ENCODE results near the gene SCN9A.

Gene SCN9A

DNA sequence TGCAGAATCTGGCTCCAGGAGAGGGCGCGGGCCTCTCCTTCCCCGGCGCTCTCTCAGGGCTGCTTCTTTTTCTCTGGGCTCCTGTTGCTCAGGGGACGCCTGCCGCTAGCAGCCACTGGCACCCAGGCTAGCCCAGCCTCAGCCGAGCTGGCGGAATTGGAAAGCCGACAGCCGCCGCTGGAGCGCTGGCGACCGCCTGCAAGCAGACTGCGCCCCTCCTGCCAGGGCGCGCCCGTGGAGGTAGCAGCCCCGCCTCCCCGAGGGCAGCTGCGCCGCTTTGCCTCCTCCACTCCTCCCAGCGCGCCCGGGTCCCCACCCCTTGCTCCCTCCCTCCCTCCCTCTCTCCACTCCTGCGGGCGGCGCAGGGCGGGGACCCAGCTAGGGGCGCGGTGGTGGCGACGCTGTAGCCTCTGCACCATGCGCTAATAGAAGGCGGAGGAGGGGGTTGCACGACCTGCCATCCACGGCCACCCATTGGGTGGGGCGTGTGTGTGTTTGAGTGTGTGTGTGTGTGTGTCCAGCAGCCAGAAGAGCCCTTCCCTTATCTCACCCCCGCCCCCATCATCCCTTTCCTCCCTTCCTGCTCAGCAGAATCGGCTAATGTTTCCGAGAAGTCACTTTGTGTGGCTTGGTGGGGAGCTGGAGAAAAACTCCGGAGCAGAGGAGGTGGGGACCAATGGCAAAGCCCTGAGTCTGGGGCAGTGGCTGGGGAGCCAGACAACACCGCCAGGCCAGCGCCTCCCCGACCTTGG lies at the start of gene SCN9A:
Gene SCN9A, minus strand, starts transcription at position 209 of the 752 bp plus-strand sequence. CDS start 64,188 bp downstream, outside the sequence.
- DNase-seq (ENCODE audit: low spot score) = no peak
- TF ChIP-seq, protein P1, sequence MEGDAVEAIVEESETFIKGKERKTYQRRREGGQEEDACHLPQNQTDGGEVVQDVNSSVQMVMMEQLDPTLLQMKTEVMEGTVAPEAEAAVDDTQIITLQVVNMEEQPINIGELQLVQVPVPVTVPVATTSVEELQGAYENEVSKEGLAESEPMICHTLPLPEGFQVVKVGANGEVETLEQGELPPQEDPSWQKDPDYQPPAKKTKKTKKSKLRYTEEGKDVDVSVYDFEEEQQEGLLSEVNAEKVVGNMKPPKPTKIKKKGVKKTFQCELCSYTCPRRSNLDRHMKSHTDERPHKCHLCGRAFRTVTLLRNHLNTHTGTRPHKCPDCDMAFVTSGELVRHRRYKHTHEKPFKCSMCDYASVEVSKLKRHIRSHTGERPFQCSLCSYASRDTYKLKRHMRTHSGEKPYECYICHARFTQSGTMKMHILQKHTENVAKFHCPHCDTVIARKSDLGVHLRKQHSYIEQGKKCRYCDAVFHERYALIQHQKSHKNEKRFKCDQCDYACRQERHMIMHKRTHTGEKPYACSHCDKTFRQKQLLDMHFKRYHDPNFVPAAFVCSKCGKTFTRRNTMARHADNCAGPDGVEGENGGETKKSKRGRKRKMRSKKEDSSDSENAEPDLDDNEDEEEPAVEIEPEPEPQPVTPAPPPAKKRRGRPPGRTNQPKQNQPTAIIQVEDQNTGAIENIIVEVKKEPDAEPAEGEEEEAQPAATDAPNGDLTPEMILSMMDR (IDR thresholded peaks at IDR 0.05; ENCODE audit: extremely low read depth, missing control alignments) = no peak

DNA sequence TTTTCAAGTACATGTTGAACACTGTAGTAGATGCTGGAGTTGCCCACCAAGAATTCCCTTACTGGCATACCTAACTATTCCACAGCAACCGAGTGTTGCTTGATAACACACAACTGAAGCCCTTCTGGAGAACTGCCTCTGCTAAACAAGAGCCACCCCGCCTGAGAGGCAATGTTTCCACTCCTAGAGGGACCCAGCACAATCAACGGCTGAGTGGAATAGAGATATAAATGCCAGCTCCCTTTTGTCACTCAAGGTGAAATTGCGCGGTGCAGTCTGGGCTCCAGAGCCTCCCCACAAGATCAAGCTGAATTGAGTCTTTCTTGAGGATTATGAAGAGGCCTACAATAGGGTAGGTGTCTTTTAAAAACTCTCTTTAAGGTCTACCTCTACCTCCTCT lies 49.1 kb upstream of the SCN9A start:
- TF ChIP-seq, protein P1 (IDR thresholded peaks at IDR 0.05; ENCODE audit: extremely low read depth, missing control alignments) = no peak
- DNase-seq (ENCODE audit: low spot score) = no peak

DNA sequence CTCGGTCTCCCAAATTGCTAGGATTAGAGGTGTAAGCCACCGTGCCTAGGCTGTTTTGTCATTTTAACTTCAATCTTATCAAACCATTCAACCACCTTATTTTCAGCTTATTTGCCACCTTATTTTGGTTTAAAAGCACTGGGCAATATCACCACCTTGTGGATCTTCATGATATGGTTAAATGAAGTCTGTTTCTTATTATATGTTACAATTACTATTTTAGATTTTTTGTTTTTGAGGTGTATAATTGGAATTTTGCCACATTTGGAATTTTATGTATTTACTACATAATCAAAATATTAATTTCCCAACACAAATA lies 43.8 kb upstream of the SCN9A start:
- DNase-seq (ENCODE audit: low spot score) = no peak
- TF ChIP-seq, protein P1 (IDR thresholded peaks at IDR 0.05; ENCODE audit: extremely low read depth, missing control alignments) = no peak

DNA sequence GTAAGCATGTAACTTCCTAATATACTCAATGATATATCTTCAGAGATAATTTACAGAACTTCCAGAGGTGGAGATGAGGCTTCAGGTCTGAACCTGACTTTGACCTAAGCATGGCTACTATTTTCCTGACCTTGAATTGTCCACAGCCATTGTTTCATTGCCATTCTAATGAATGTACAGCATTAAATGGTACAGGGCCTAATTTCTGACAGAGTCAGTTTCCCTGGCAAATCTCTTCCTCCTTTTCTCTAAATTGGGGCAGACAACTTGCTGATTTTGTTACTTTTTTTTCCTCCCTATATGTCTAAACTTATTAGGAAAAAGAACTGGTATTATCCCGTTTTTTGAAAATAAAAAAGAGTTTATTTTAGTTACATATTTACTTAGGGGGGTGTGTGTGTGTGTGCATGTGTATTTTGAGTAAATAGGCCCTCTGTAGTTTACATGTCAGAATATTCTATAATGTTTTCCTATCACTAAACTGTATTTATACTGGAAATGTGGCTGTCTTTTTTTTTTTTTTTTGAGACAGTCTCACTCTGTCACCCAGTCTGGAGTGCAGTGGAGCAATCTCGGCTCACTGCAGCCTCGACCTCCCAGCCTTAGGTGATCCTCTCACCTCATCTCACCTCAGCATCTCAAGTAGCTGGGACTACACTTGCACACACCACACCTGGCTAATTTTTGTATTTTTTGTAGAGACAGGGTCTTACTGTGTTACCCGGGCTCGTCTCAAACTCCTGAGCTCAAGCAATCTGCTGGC lies 43.3 kb upstream of the SCN9A start:
- DNase-seq (ENCODE audit: low spot score) = no peak
- TF ChIP-seq, protein P1 (IDR thresholded peaks at IDR 0.05; ENCODE audit: extremely low read depth, missing control alignments) = no peak

DNA sequence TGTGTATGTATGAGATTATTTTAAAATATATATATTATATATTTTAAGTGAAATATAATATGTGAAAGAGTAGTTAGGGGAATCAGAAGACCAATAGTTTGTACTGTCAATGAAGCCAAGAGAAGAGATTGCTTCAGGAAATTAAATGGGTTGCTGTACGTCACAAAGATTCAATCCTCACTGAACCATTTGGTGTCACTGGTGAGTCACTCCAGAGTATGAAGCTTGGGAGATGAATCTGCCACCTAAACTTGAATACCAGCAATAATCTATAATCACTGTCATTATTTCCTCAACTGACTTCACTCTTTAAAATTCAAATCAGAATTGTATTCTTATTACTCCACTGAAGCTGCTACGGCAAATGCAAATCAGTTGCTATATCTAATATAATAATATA lies 41.9 kb upstream of the SCN9A start:
- no peak for DNase-seq (ENCODE audit: low spot score)
- TF ChIP-seq, protein P1 (IDR thresholded peaks at IDR 0.05; ENCODE audit: extremely low read depth, missing control alignments) = no peak

DNA sequence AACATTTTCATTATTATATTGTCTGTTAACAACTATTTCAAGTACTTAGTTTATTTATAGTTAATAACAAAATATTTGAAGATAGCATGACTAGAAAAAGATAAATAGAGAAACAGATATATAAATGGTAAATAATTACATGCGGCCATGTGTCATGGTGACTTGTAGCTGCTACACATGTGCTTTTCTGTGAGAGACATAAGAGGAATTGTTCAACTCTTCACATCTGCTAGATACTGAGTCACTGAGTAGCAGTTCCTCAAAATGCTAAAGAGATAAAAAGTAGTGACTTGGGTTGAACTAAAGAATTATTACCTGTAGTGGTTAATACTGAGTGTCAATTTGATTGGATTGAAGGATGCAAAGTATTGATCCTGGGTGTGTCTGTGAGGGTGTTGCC lies 37.5 kb upstream of the SCN9A start:
- no peak for DNase-seq (ENCODE audit: low spot score)
- TF ChIP-seq, protein P1 (IDR thresholded peaks at IDR 0.05; ENCODE audit: extremely low read depth, missing control alignments) = no peak

DNA sequence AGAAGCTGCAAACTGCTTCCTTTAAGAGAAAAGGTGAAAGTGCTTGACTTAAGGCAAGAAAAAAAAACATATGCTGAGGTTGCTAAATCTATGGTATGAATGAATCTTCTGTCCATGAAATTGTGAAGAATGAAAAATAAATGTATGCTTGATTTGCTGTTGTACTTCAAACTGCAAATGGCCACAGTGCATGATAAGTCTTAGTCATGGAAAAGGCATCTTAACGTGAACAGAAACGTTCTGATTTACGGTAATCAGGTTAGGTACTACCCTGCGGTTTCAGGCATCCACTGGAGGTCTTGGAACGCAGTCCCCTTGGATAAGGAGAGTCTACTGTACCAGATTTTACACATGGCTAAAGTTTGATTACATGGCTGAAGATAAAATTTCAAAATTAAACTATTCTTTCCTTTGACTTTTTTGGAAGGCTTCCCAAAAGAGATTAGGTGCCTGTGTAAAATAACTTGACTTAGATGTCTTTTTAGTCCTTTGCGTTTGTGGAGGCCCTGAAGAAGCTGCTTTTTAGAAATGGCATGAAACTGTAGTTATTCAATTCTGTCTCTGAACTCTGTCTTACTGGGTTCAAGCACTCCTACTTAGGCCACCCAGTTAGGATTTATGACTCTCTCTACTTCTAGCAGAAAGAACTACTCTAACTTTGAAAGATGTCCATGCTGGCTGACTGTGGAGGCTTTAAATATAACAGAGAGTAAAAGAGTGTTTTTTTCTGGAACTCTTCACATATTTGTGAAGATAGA lies 35.9 kb upstream of the SCN9A start:
- TF ChIP-seq, protein P1 (IDR thresholded peaks at IDR 0.05; ENCODE audit: extremely low read depth, missing control alignments) = no peak
- no peak for DNase-seq (ENCODE audit: low spot score)
